ENCODE data around the gene TRIM14.
"Not testable (repeated sequence)": the region's sequence is repeated elsewhere in the genome, so short reads cannot be mapped to it uniquely, and the experiment has no call there.

TRIM14 gene

DNA sequence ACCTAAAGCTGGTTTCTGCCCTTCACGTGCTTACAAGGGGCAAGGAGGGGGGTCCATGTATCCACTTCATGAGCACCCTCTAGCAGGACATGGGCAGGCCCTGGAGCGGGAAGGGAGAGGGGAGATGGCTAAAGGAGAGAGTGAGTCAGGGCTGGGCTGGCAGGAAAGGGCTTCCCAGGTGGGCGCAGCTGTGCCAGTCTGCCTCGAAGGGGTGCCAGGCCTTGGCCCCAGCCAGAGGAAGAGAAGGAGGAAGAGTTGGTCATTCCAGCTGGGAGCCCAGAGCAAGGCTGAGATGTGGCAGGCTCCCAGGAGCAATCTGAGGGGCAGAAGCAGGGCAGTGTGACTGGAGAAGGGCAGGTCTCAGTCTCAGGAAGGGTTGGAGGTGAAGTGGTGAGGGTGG lies 24.7 kb downstream of the TRIM14 start:
- peaks cover 24% of the 10 kb centered on the region for H3K36me3 ChIP-seq
- H3K27me3 ChIP-seq, result no peaks in the 10 kb centered on the region
- no peak overlapping the region for H3K4me3 ChIP-seq (ENCODE audit: low read depth, low read length)
- DNase-seq, result no peak
- no peak for TF ChIP-seq CTCF (IDR thresholded peaks at IDR 0.05; ENCODE audit: low read depth, low read length)
- no peaks in the 10 kb centered on the region for H3K4me1 ChIP-seq
- H3K9me3 ChIP-seq, result no peaks in the 10 kb centered on the region

DNA sequence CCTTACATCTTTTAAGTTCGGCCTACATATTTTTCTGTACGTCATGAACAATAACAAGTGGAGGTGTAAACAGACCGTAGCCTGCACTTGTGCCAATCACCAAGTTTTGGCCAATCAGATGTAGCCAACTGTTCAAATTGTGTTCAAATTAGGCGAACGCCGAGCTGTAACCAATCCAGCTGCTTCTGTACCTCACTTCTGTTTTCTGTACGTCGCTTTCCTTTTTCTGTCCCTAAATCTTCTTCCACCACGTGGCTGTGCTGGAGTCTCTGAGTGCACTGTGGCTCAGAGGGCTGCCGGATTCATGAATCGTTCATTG lies 26.4 kb downstream of the TRIM14 start:
- no peak for DNase-seq
- Histone ChIP-seq H3K27me3 (no peaks in the 10 kb centered on the region), H3K36me3 (peaks cover 12% of the 10 kb centered on the region), H3K4me1 (no peaks in the 10 kb centered on the region), H3K4me3 (ENCODE audit: low read depth, low read length) (no peak overlapping the region), H3K9me3 (no peaks in the 10 kb centered on the region)
- no peak for TF ChIP-seq CTCF (IDR thresholded peaks at IDR 0.05; ENCODE audit: low read depth, low read length)

- peaks cover 8% of the 10 kb centered on the region for H3K36me3 ChIP-seq
- H3K9me3 ChIP-seq, result no peaks in the 10 kb centered on the region
- DNase-seq, result no peak
- no peaks in the 10 kb centered on the region for H3K27me3 ChIP-seq
- TF ChIP-seq CTCF (IDR thresholded peaks at IDR 0.05; ENCODE audit: low read depth, low read length), result no peak
- H3K4me3 ChIP-seq (ENCODE audit: low read depth, low read length), result no peak overlapping the region
- H3K4me1 ChIP-seq, result no peaks in the 10 kb centered on the region
These were observed 27.0 kb downstream of the TRIM14 start for GRCh38 chr9:98091735-98092612.

- not testable (repeated sequence) for H3K4me3 ChIP-seq (ENCODE audit: low read depth, low read length); H3K36me3 ChIP-seq; H3K9me3 ChIP-seq; H3K4me1 ChIP-seq; H3K27me3 ChIP-seq; DNase-seq
- TF ChIP-seq CTCF (IDR thresholded peaks at IDR 0.05; ENCODE audit: low read depth, low read length), result 0 out of 2 replicates have a peak, but pooled peaks have one; percentile 8
These were observed 28.3 kb downstream of the TRIM14 start for GRCh38 chr9:98090674-98091073.

DNA sequence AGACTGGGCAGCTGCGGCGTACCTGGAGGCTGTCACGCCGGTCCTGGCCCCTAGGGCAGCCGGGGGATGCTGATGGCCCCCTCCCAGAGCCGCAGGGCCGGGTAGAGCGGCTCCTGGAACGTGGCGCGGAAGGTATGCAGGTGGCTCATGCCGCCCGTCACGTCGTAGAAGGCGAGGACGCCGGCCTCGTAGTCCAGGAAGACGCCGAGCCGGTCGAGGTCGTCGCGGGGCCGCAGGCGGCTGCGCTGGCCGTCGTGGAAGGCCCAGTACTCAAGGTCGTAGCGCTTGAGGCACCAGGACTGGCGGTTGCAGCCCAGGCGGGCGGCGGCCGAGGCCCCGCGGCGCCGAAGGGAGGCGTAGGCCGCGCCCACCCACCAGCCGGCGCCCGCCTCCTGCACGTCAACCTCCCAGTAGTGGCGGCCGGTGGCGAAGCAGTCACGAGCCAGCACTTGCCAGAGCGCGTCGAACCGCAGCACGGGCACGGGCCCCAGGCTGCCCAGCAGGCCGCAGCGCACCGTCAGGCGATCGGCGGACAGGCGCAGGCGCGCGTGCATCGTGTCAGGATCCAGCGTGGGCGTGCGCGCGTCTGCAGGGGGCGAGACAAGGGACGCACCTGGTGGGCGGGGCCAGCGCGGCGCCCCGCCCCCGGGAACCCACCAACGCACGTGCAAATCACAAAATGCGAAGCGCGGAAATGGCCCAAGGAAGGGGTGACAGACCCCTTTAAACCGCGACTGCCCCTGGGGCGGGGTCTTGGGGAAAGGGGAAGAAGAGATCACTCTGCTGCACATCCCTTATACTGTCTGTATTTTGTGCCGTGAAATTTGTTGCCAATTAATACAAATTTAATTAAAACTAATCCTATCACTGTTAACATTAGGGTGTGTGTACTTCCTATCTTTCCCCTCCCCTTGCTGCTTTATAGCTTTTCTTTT lies 31.3 kb downstream of the TRIM14 start:
- no peaks in the 10 kb centered on the region for H3K4me1 ChIP-seq
- no peak for DNase-seq
- no peaks in the 10 kb centered on the region for H3K9me3 ChIP-seq
- H3K27me3 ChIP-seq, result no peaks in the 10 kb centered on the region
- TF ChIP-seq CTCF (IDR thresholded peaks at IDR 0.05; ENCODE audit: low read depth, low read length), result no peak
- H3K4me3 ChIP-seq (ENCODE audit: low read depth, low read length), result no peak overlapping the region
- H3K36me3 ChIP-seq, result peaks cover 35% of the 10 kb centered on the region
